OCI-LY3 (cell line): ENCODE data around the gene YBX2.
A peak's percentile ranks its signal among the peaks of the same experiment; 100 is the strongest.
"Not testable (repeated sequence)": the region's sequence is repeated elsewhere in the genome, so short reads cannot be mapped to it uniquely, and the experiment has no call there.

Experiments
- H2AFZ ChIP-seq: fragments of 200-600, 300-600 bp; shearing (Covaris generic); 2 replicates; pipeline ENCODE4 v1.6.0; 2014; ENCODE audit warnings: antibody characterized with exemption, low read depth, low read length
- H3K27ac ChIP-seq: fragments of 200-600, 300-600 bp; sonication (generic); 2 replicates; pipeline ENCODE4 v1.5.1; 2014; ENCODE audit warnings: mild to moderate bottlenecking, low read length, moderate library complexity, mixed read lengths
- H3K27me3 ChIP-seq: fragments of 200-600, 300-600 bp; sonication (generic); 2 replicates; pipeline ENCODE4 v1.6.1; 2014; ENCODE audit warnings: low read depth, low read length, mixed read lengths
- H3K36me3 ChIP-seq: fragments of 200-600, 300-600 bp; sonication (generic); replicated peaks from 2 replicates; pipeline ENCODE3; 2014; ENCODE audit warnings: low read depth, low read length, mixed read lengths
- H3K4me1 ChIP-seq: fragments of 300-600, 200-600 bp; sonication (generic); 2 replicates; pipeline ENCODE4 v1.6.1; 2014; ENCODE audit warnings: low read length, mixed read lengths
- H3K4me2 ChIP-seq: fragments of 200-600, 300-600 bp; sonication (generic); 2 replicates; pipeline ENCODE4 v1.6.1; 2014; ENCODE audit warnings: low read length, mixed read lengths
- H3K4me3 ChIP-seq: fragments of 300-600, 200-600 bp; sonication (generic); 2 replicates; pipeline ENCODE4 v1.5.1; 2014; ENCODE audit warnings: antibody characterized with exemption, mild to moderate bottlenecking, low read length, moderate library complexity
- H3K79me2 ChIP-seq: fragments of 300-600, 200-600 bp; shearing (Covaris generic); 2 replicates; pipeline ENCODE4 v1.6.1; 2014; ENCODE audit warnings: mild to moderate bottlenecking, low read length, mixed read lengths
- H3K9ac ChIP-seq: fragments of 300-600, 200-600 bp; shearing (Covaris generic); 2 replicates; pipeline ENCODE4 v1.6.0; 2014; ENCODE audit warnings: mild to moderate bottlenecking, low read length, moderate library complexity
- H3K9me3 ChIP-seq: fragments of 200-600, 300-600 bp; shearing (Covaris generic); 2 replicates; pipeline ENCODE4 v1.6.1; 2014; ENCODE audit warnings: low read length, mixed read lengths; ENCODE audit not compliant: insufficient read depth
- H4K20me1 ChIP-seq: fragments of 200-600, 300-600 bp; sonication (generic); 2 replicates; pipeline ENCODE4 v1.6.1; 2016; ENCODE audit warnings: low read length, mixed read lengths; ENCODE audit not compliant: insufficient read depth
- CTCF ChIP-seq: fragments of 200-600, 300-600 bp; sonication (generic); IDR thresholded peaks from 2 replicates; pipeline ENCODE4 v1.5.1; 2014; ENCODE audit warnings: antibody characterized with exemption, low read length, low read depth
- EZH2phosphoT487 ChIP-seq: fragments of 200-600 bp; shearing (Covaris generic); IDR thresholded peaks from 2 replicates; pipeline ENCODE4 v1.6.1; 2018; ENCODE audit warnings: antibody characterized with exemption, mixed run types, low read depth

YBX2 gene

GRCh38 chr17:7248796-7249195 lies 45.6 kb downstream of the YBX2 start:
- peak overlapping the region; percentile 95 for H3K4me2 ChIP-seq
- no peak overlapping the region for H2AFZ ChIP-seq
- no peak for TF ChIP-seq EZH2phosphoT487
- no peak for TF ChIP-seq CTCF
- H3K27me3 ChIP-seq, result no peaks in the 10 kb centered on the region
- H3K27ac ChIP-seq, result no peak overlapping the region
- peaks cover 8% of the 10 kb centered on the region for H4K20me1 ChIP-seq
- H3K4me3 ChIP-seq, result no peak overlapping the region
- no peaks in the 10 kb centered on the region for H3K9me3 ChIP-seq
- H3K4me1 ChIP-seq, result peaks cover 16% of the 10 kb centered on the region
- H3K79me2 ChIP-seq, result peaks cover 69% of the 10 kb centered on the region
- peaks cover 3% of the 10 kb centered on the region for H3K36me3 ChIP-seq
- H3K9ac ChIP-seq, result no peak overlapping the region

DNA sequence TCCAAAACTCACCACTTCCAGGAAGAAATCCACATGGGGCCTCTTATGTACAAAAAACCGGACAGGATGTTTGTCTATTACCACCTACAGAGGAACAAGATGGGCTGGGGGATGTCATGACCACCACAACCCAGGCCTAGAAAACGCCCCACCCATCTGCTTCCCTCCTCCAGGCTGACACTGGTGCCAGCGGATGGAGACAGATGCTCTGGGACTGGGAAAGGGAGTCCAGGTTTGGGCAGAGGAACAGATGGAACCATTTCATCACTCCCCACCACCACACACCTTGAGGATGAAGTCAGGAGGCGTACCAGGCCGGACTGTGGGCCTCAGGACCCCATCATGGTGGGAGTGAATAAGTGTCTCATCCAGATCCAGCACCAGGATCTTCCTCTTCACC lies 47.7 kb downstream of the YBX2 start:
- Histone ChIP-seq H3K4me1 (peaks cover 14% of the 10 kb centered on the region), H3K9me3 (no peaks in the 10 kb centered on the region), H2AFZ (no peak overlapping the region), H4K20me1 (peaks cover 8% of the 10 kb centered on the region), H3K4me3 (no peak overlapping the region), H3K27me3 (no peaks in the 10 kb centered on the region), H3K36me3 (peaks cover 5% of the 10 kb centered on the region), H3K9ac (no peak overlapping the region), H3K4me2 (no peak overlapping the region), H3K79me2 (peaks cover 61% of the 10 kb centered on the region), H3K27ac (no peak overlapping the region)
- TF ChIP-seq EZH2phosphoT487 (no peak), CTCF (no peak)

DNA sequence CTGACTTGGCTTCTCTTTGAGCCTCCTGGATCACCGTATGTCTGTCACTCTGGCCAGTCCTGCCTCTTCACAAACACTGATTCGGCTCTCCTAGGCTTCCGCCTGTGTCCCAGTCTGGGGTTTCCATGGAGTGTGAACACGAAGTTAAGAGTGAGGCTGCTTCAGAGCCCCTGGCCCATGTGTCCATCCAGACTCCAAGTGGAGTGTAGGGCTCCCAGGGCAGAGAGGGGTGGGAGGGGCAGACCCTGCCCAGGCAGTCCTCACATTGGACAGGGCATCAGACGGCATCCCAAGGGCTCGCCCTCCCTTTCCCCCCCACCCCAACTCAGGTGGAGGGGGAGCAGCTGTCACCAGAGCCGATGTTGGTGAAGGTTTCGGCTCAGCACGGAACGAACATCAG lies 50.6 kb downstream of the YBX2 start:
- not testable (repeated sequence) for H3K36me3 ChIP-seq, H2AFZ ChIP-seq, H4K20me1 ChIP-seq, H3K4me3 ChIP-seq, H3K9ac ChIP-seq, H3K4me2 ChIP-seq, H3K9me3 ChIP-seq, H3K27me3 ChIP-seq, H3K27ac ChIP-seq
- H3K4me1 ChIP-seq, result peaks cover 25% of the 10 kb centered on the region
- peaks cover 49% of the 10 kb centered on the region for H3K79me2 ChIP-seq

DNA sequence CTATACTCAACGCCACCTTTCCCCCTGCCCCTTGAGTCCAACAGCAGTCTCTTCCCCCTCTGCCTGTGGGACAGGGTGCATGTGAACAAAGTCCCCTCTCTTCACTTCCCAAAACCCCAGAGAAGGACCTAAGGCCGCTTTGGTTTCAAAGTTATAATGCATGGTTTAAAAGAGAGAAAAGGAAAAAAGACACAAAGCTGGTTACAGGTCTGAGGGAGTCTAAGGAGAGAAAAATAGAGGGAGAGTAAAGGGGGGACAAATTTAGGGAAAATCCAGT lies 51.0 kb downstream of the YBX2 start:
- H4K20me1 ChIP-seq, result no peaks in the 10 kb centered on the region
- H2AFZ ChIP-seq, result no peak overlapping the region
- H3K4me2 ChIP-seq, result peak overlapping the region; percentile 96
- H3K4me1 ChIP-seq, result peaks cover 23% of the 10 kb centered on the region
- H3K4me3 ChIP-seq, result peak overlapping the region; percentile 94
- H3K36me3 ChIP-seq, result peaks cover 2% of the 10 kb centered on the region
- H3K79me2 ChIP-seq, result peaks cover 49% of the 10 kb centered on the region
- TF ChIP-seq CTCF (no peak), EZH2phosphoT487 (no peak)
- no peaks in the 10 kb centered on the region for H3K9me3 ChIP-seq
- peak overlapping the region; percentile 86; the same call in 1 of the 2 replicates for H3K27ac ChIP-seq
- H3K27me3 ChIP-seq, result no peaks in the 10 kb centered on the region
- H3K9ac ChIP-seq, result peak overlapping the region; percentile 89; the same call in 1 of the 2 replicates
